GM19238 (cell line): Measurements from ENCODE around the gene GRB2.
"Not testable (repeated sequence)": the region's sequence is repeated elsewhere in the genome, so short reads cannot be mapped to it uniquely, and the experiment has no call there.

Experiments
- DNase-seq: peaks from one replicate; pipeline ENCODE4 v3.0.0; 2011; ENCODE audit warnings: low spot score; ENCODE audit not compliant: insufficient read length

Gene GRB2

DNA sequence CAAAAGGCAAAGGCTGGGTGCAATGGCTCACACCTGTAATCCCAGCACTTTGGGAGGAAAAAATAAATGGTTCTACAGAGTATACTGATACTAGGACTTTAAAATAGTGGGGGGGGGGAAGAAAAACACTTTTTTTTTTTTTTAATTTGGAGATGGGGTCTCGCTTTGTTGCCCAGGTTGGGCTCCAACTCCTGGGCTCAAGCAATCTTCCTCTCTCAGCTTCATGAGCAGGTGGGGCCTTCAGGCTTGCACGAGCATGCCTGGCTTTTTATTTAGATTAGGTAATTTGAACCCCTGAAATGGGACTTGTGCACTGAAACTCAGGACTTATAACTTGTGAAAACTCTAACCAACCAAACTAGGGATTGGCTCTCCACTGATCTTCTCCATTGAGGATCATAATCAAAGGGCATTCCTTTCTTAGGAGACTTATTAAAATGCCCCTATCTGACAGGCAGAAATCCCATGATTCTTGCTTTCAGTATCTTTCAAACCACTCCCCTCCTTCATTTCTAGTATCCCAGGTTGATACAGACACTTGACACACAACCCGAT, 16.9 kb downstream of the GRB2 start:
- no peak for DNase-seq

DNA sequence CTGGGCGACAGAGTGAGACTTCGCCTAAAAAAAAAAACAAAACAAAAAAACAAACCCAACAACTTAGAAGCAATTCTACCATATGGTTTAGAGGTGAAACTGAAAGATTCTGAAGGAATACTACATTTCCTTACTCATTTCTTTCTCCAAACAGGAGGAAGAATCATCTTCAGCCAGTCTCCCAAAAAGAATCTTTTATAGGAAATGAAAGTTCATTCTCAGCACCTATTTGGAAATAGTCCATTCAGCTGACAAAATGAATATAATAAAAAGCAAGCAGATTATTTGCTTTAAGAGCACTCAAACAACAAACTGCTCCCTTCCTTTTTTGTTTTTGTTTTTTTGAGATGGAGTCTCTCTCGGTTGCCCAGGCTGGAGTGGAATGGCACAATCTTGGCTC, 17.7 kb downstream of the GRB2 start:
- no peak for DNase-seq

DNA sequence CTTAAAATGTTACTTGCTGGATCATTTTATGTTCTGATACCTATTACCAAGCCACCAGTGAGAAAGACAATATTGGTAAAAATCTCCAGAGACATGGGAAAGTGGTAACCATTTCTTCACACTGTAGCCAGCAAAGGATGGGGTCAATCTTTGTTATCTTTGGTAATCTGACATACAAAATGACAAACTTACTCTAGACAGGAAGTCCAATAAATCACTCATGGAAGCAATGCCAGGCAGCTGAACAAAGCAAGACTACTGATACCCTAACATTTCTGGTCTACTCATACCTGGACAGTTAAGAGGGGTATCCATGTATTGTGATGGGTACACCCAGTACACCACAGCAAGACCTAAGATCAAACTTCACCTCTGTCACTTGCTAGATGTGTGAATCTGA, 19.0 kb downstream of the GRB2 start:
- DNase-seq, result no peak

DNA sequence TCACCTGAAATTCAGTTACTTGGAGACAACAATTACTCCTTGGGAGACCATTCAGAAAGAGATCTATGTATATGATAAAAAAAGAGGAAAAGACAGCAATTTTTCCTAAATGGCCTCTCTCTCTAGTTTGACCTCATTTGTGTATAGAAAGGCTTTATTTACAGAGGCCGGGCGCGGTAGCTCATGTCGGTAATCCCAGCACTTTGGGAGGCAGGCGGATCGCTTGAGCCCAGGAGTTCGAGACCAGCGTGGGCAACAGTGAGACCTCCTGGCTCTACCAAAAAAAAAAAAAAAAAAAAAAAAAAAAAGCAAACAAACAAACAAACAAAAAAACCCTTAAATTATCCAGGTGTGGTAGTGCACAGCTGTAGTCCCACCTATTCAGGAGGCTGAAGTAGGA, 20.7 kb downstream of the GRB2 start:
- no peak for DNase-seq

DNA sequence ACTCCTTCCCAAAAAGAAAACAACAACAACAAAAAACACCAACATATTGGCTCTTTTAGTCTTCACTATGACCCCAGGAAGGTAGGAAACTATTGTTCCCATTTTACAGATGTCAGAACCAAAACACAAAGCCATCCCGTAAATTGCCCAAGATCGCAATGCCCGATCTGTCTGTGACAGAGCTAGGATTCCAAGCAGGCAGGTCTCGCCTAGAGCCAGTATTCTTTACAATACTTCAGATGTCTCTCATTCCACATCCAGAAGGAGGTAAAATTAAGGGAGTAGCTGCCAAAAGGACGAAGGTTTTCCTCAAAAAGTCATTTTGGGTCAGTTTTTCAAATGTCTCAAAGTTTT, 21.7 kb downstream of the GRB2 start:
- DNase-seq, result no peak

DNA sequence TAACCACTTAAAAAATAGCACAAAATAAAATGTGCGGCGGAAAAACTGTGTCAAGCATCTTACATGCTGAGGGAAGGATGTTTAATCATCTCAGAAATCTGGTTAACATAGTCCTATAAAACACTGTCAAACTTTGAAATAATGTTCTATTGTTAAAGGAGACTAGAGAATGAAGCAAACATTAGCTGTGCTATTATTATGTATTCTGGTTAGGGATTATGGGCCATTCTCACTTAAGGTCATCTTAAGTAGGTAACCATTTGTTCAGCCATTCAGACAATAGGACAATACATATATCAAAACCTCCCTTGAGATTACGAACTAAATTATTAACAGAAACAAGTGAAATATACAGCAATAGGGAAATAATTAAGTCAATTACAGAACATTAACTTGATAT, 24.7 kb downstream of the GRB2 start:
- no peak for DNase-seq

DNA sequence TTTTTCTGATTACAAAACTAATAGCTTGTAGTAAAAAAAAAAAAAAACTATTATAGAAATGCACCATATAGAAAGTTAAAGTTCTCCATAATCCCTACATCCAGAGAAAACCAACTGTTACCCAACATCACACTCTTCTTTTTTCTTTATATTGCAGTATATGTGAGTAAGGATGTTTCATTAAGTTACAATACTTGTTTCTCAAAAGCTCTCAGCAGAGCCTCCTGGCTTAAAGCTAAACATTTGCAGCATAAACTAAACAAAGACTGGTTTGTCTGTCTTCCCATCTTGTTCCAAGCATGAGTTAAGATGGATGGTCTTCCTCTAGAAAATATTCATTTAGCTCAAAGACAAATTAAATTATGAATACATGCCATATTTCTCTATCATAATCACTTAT, 25.2 kb downstream of the GRB2 start:
- no peak for DNase-seq

DNA sequence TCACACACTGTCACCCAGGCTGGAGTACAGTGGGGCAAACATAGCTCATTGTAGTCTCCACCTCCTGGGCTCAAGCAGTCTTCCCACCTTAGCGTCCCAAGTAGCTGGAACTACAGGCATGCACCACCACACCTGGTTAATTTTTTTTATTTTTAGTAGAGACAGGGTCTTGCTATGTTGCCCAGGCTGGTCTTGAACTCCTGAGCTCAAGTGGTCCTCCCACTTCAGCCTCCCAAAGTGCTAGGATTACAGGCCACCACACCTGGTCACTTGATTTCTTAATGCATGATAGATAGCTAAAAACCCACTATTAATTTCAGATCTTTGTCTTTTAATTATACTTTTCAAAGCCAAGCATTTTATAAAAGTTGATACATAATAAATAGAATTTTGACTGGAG, 26.1 kb downstream of the GRB2 start:
- DNase-seq, result not testable (repeated sequence)

DNA sequence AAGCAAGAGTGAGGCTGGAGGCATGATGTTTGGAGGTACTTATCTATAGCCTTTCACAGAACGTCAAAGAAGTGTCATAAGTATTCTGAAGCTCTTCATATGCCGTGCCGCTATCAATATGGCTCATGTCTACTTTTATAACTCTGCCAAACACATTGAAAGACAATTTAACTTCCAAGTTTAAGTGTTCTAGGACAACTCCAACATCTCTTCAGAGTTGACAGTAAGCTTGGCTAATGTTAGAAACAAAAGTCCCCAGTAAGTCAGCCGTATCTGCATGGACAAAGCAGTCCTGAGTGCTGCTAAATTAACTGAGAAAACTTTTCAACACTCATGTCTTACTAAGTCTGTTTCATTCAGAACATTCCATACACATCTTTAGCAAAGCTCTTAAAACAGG, 32.2 kb downstream of the GRB2 start:
- DNase-seq, result no peak

DNA sequence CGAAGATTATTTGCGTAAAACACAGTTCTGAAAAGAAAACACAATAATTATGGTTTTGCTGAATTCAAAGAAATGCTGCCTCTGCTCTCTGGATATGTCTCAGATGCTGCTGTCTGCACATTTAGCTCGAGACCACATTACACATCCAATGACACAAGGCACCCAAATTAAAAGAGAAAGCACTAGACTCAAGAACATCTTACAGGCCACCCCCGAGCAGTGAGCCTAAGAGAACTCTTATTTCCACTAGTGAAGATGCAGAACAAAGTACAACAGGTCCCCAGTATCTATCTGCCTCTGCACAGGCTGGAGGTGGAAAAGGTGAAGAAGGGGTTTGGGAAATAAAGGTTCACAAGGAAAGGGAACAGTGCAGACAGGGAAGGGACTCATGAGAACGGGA, 33.5 kb downstream of the GRB2 start:
- no peak for DNase-seq

DNA sequence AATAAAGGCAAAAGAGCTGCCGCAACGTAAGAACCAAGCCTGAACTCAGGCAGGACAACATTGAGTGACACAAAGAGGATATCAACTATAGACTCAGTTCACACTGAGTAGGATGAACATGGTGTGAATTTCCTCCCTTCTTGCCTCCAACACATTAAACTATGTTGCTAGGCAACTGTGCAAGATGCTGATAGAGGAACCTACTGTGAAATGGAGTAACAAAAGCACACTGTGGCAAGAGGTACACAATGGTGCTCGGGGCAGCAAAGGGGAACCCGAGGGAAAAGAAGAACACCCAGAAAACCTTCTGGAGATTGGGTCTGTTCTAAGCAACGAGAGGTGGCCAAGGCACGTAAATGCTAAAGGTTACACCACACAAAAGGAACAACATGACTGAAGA, 34.1 kb downstream of the GRB2 start:
- DNase-seq, result no peak

DNA sequence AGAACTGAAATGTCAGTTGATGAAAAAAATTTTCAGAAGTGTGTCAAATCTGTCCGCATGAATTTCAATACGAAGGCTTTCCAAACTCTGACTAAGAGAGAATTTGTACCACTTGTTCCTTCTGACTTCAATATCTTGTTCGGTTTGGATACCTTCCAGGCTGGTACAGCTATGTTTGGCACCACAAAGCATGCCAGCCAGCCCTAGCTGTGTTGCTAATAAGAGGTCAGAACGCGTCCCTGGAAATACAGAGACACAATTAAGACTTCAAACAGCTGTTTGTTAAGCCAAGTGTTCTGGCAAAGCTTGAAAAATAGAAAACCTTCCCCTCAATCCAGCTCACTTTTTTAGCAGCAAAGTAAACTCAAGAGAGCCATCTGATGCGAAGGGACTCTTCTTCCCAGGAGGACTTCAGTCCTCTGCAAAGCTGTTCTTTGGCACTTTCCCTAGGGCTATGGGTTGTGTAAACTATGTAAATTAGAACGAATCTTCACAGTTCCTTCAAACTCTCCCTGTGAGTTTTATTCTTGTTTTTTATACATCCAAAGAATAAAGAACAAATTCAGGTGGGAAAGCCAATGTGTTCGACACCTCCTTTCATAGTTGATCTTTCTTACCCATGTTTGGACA, 35.1 kb downstream of the GRB2 start:
- no peak for DNase-seq

DNA sequence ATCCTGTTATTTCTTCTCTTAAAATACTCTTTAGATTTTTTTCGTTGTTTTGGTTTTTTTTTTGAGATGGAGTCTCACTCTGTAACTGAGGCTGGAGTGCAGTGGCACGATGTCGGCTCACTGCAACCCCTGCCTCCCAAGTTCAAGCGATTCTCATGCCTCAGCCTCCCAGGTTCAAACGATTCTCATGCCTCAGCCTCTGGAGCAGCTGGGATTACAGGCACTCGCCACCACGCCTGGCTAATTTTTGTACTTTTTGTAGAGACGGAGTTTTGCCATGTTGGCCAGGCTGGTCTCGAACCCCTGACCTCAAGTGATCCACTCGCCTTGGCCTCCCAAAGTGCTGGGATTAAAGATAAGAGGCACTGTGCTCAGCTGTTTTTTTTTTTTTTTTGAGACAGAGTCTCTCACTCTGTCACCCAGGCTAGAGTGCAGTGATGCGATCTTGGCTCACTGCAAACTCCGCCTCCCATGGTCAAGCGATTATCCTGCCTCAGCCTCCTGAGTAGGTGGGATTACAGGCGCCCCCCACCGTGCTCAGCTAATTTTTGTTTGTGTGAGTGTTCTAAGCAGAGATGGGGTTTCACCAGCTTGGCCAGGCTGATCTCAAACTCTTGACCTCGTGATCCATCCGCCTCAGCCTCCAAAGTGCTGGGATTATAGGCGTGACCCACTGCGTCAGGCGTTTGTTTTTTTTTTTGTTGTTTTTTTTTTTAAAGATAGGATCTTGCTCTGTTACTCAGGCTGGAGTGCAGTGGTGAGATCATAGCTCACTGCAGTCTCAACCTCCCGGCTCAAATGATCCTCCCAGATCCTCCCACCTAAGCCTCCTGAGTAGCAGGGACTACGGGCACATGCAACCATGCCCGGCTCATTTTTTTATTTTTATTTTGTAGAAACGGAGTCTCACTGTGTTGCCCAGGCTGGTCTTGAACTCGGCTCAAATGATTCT, 37.4 kb downstream of the GRB2 start:
- not testable (repeated sequence) for DNase-seq

DNA sequence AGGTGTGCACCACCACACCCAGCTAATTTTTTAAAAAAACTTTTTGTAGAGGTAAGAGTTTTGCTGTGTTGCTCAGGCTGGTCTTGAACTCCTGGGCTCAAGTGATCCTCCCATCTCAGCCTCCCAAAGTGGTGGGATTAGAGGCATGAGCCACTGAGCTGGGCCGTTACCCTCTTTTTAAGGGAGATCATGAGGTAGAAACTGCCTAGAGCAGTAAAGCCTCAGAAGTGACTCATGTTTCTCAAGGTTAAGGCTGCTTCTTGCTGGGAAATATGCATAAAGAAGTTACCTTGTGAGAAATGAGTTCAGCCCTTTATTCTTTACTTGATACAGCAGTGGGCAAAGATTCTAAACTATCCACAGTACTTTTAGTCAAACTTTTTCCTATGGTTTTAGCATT, 38.2 kb downstream of the GRB2 start:
- DNase-seq, result no peak

DNA sequence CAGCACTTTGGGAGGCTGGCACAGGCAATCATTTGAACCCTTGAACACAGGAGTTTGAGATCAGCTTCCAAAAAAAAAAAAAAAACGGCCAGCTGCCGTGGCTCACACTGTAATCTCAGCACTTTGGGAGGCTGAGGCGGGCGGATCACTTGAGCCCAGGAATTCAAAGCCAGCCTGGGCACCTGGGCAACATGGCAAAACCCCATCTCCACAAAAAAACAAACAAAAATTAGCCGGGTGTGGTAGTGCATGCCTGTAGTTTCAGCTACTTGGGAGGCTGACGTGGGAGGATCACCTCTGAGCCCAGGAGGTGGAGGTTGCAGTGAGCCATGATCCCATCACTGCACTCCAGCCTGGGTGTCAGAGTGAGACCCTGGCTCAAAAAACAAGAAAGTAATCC, 39.0 kb downstream of the GRB2 start:
- no peak for DNase-seq

DNA sequence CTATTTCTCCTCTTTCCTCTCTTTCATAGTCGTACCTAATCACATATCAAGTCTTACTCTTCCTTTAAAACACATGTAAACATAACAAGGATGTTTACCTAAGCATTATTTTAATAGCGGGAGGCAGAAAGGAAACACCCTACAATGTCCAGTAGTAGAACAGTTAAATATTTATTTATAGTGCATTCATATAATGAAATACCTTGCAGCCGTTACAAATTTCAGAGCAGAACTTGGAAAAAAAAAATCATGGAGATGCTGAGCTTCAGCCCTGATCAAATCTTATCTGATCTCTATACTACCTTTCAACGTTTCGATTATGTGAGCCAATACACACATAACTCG, 39.6 kb downstream of the GRB2 start:
- no peak for DNase-seq

DNA sequence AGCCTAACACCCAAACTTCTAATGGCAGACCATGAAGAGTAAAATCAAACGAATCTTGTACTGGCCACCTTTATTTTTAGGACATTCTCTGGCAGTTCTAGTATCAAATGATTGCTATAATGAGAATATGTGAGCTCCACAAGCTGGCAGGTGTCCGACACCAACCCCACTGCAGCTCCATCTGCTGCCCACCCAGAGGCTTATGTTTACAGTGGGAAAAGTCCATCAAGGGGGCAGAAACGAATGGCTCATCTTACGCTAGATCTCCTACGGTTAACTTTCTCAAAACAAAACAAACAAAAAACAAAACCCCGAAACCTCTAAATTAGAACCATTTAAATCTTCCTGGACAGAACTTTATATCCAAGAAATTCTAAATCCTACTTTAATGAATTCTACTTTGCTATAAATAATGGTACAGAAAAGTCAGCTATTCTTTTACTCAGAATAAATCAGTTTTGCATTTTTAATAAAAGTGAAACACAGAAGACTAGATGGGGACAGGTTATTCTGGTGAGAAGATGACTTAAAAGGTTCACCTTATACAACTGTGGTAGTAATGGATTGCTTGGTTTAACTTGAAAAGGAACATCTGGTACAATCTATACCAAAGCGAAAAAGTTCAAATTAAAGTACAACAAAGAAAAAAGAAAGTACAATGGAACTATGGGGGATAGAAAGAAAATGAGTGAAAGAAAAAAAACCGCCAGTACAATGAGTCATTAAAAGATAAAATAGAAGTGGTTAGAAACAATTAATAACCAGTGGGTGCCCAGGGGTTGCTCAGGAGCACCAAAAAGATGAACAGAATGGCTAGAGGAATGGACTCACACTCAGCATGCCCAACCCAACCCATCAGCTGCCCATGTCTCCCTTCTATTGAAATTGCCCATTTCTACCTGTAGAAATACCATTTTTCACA, 40.2 kb downstream of the GRB2 start:
- no peak for DNase-seq

DNA sequence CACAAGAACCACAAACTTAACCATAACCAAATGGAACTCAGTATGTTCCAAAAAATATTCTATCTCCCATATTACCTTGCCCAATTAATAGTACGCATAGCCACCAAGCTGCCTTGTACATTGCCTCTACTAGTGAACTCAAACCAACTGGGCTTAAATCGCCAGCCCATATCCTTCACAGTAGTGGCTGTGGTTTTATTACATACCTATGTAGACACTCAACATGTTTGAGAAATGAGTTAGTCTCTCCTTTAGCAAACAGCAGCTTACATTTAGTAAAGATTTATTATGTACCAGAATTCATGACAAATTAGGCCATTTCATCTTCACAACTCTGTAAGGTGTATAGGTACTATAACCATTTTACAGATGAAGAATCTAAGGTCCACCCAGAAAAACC, 41.4 kb downstream of the GRB2 start:
- DNase-seq, result no peak

DNA sequence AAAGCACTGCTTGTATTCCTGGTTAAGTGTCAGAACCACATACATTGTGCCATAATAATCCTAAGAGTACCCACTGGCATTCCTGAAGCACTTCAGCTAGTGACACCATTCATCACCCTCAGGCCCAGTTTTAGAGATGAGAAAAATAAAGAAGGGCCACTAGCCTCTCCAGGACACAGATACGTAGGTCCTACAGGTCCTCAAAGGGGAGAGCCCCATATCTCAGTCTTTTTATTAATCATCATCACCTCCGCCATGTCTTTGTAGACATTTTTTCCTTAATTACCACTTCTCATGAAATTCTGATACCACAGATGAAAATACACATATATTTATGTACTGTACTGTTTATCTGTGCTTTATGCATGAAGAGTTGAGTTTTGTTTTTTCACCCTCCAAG, 43.5 kb downstream of the GRB2 start:
- no peak for DNase-seq

DNA sequence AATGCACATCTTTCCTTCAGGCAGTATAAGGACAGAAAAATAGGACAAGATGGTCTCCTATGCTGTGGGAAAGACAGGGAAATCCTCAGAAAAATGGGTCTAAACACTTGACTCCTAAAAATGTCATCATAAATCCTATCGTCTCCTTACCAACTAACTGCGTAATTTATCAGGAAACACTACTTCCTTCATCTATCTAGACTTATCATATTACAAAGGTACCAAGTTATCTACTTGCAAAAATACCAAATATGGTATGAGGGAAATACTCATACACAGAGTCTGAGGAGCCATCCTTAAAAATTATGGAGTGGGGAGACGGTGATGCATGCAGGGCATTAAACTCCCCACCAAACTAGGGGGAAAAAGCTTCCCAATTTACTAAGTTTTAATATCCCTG, 44.1 kb downstream of the GRB2 start:
- DNase-seq, result no peak

DNA sequence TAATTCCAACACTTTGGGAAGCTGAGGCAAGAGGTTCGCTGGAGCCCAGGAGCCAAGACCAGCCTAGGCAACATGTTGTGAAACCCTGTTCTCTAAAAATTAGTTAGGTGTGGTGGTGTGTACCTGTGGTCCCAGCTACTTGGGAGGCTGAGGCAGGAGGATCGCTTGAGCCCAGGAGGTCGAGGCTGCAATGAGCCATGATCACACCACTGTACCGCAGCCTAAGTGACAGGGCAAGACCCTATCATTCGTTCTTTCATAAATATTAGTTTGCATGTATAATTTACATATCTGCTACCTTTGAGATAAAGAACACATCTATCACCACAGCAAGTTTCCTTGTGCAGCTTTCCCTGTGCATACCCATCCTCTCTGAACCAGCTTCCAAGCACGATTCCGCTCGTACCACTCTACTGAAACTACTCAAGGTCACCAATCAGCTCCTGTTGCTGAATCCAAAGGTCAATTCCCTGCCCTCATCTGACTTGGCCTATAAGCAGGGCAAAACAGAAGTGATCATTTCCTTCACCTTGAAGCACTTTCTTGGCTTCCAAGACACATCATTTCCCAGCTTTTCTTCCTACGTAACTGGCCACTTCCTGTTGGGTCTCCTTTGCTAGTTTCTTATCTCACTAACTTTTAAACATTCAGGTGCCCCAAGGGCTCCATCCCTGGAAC, 49.1 kb downstream of the GRB2 start:
- no peak for DNase-seq
